ENCODE data around the gene ISLR.
A peak's percentile ranks its signal among the peaks of the same experiment; 100 is the strongest.

GRCh38 chr15:74127255-74127953 lies 46.1 kb upstream of the ISLR start:
- TF ChIP-seq, protein P1, sequence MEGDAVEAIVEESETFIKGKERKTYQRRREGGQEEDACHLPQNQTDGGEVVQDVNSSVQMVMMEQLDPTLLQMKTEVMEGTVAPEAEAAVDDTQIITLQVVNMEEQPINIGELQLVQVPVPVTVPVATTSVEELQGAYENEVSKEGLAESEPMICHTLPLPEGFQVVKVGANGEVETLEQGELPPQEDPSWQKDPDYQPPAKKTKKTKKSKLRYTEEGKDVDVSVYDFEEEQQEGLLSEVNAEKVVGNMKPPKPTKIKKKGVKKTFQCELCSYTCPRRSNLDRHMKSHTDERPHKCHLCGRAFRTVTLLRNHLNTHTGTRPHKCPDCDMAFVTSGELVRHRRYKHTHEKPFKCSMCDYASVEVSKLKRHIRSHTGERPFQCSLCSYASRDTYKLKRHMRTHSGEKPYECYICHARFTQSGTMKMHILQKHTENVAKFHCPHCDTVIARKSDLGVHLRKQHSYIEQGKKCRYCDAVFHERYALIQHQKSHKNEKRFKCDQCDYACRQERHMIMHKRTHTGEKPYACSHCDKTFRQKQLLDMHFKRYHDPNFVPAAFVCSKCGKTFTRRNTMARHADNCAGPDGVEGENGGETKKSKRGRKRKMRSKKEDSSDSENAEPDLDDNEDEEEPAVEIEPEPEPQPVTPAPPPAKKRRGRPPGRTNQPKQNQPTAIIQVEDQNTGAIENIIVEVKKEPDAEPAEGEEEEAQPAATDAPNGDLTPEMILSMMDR (IDR thresholded peaks at IDR 0.05; ENCODE audit: insufficient read depth, low read length): peak; percentile 79
- TF ChIP-seq POLR2AphosphoS5 (IDR thresholded peaks at IDR 0.05; ENCODE audit: low read depth) (no peak), REST (IDR thresholded peaks at IDR 0.05; ENCODE audit: insufficient replicate concordance, low read depth) (no peak), GABPA (IDR thresholded peaks at IDR 0.05; ENCODE audit: low read depth) (no peak), SPI1 (IDR thresholded peaks at IDR 0.05; ENCODE audit: borderline replicate concordance, low read depth) (no peak)

Measured in HL-60 (cell line).